HG02798 (cell line): ENCODE measurements around the gene PRR4.

Experiments used
- ATAC-seq: cut with Tn5 transposase; IDR thresholded peaks from one replicate; pipeline ENCODE4 v1.9.1; 2021; ENCODE audit warnings: mild to moderate bottlenecking; ENCODE audit not compliant: unreplicated experiment, poor library complexity

The PRR4 gene

GRCh38 chr12:10849425-10849878, at the start of gene PRR4:
Gene PRR4, minus strand, starts transcription at chr12:10849475. Its CDS starts 38 bp downstream, at chr12:10849437.
- ATAC-seq = no peak

- ATAC-seq = no peak
Measured at GRCh38 chr12:10896854-10897253, 47.6 kb upstream of the PRR4 start.

- ATAC-seq = no peak
Measured at GRCh38 chr12:10891937-10892336, 42.7 kb upstream of the PRR4 start.

- no peak for ATAC-seq
Measured at GRCh38 chr12:10889226-10889625, 40.0 kb upstream of the PRR4 start.

- no peak for ATAC-seq
Measured at GRCh38 chr12:10884086-10884725, 34.9 kb upstream of the PRR4 start, which contains the start of gene PRH1. Gene PRH1, minus strand, starts transcription at chr12:10884255. Its CDS starts 38 bp downstream, at chr12:10884217.

- no peak for ATAC-seq
Measured at GRCh38 chr12:10873378-10873777, 24.1 kb upstream of the PRR4 start.

- ATAC-seq = no peak
Measured at GRCh38 chr12:10867381-10867780, 18.1 kb upstream of the PRR4 start.

GRCh38 chr12:10863512-10864218, 14.4 kb upstream of the PRR4 start:
- no peak for ATAC-seq

GRCh38 chr12:10861366-10861765, 12.1 kb upstream of the PRR4 start:
- no peak for ATAC-seq

GRCh38 chr12:10855807-10856206, 6.5 kb upstream of the PRR4 start:
- no peak for ATAC-seq

- no peak for ATAC-seq
Measured at GRCh38 chr12:10853776-10854175, 4.5 kb upstream of the PRR4 start.

GRCh38 chr12:10851243-10851858, 2.1 kb upstream of the PRR4 start:
- ATAC-seq = no peak

- ATAC-seq = no peak
Measured at GRCh38 chr12:10847744-10848143, 1.5 kb downstream of the PRR4 start.

GRCh38 chr12:10842862-10843261, 6.4 kb downstream of the PRR4 start:
- no peak for ATAC-seq

GRCh38 chr12:10838461-10838860, 10.8 kb downstream of the PRR4 start:
- ATAC-seq = no peak

- ATAC-seq = no peak
Measured at GRCh38 chr12:10829994-10830393, 19.3 kb downstream of the PRR4 start.

GRCh38 chr12:10826258-10826657, 23.0 kb downstream of the PRR4 start, which contains the start of gene TAS2R10:
Gene TAS2R10, minus strand, starts transcription at chr12:10826358. Its CDS starts 89 bp downstream, at chr12:10826269.
- no peak for ATAC-seq

GRCh38 chr12:10824957-10825356, 24.3 kb downstream of the PRR4 start:
- ATAC-seq = no peak

GRCh38 chr12:10811883-10812536, 37.3 kb downstream of the PRR4 start:
- ATAC-seq = no peak

GRCh38 chr12:10810068-10810467, 39.2 kb downstream of the PRR4 start, which contains the start of gene TAS2R9:
Gene TAS2R9, minus strand, starts transcription at chr12:10810168. Its CDS starts 93 bp downstream, at chr12:10810075.
- ATAC-seq = no peak

- ATAC-seq = no peak
Measured at GRCh38 chr12:10807186-10807585, 42.1 kb downstream of the PRR4 start, which contains the start of gene TAS2R8. Gene TAS2R8, minus strand, starts transcription at chr12:10807286. Its CDS starts 306 bp downstream, at chr12:10806980.
